T-cell (primary cell): ENCODE measurements around the gene GGACT. TPM values are rescaled to one million over a fixed set of nuclear protein-coding genes. Genes with fewer than 3 reads are reported as not detected.

Source experiments
- ATAC-seq, 4 experiments: fragments of 200-7000 bp in 3 of 4; fragments of 150-1000 bp in 1 of 4; cut with Tn5 transposase; replicated peaks in 1 of 4; 1 replicate in 3 of 4; 2 replicates in 1 of 4; pipeline ENCODE4 v1.10.0; 2021; ENCODE audit warnings: moderate library complexity in 3 of 4, mild to moderate bottlenecking in 2 of 4, moderate number of reproducible peaks in 1 of 4
- CTCF ChIA-PET, 2 donors: fragments of 300-600 bp; sonication (Branson Sonifier 250); formaldehyde crosslinking; loops; one replicate each; lab custom pipeline; 2022; ENCODE audit warnings: antibody characterized with exemption in 2 of 2; lab: Charles Lee
- POLR2A ChIA-PET, 2 donors: fragments of 300-600 bp; sonication (Branson Sonifier 250); formaldehyde crosslinking; loops; one replicate each; lab custom pipeline; 2022; ENCODE audit warnings: antibody characterized with exemption in 2 of 2; lab: Charles Lee
- DNase-seq, 35 experiments: peaks; one replicate each; pipeline versions ENCODE4 v3.0.0 to v3.0.0-alpha.2; 2013 to 2023
- H3K27ac ChIP-seq: one replicate; pipeline ENCODE4 v1.5.1; 2013; ENCODE audit warnings: low read length
- H3K27me3 ChIP-seq, 2 experiments: replicated peaks in 1 of 2; 1 replicate in 1 of 2; 2 replicates in 1 of 2; pipeline versions ENCODE4 v1.6.1 to v1.7.0; 2013; ENCODE audit warnings: low read length in 1 of 2, mixed read lengths in 1 of 2; ENCODE audit not compliant: control insufficient read depth in 2 of 2, insufficient read depth in 2 of 2; ENCODE audit errors: extremely low read depth in 1 of 2
- H3K36me3 ChIP-seq, 2 donors: 1 replicate in 1 of 2; 2 replicates in 1 of 2; pipeline versions ENCODE4 v1.6.1 to v1.7.0; 2013; ENCODE audit warnings: low read length in 1 of 2; ENCODE audit not compliant: control insufficient read depth in 2 of 2, insufficient read depth in 1 of 2; ENCODE audit errors: extremely low read depth in 1 of 2
- H3K4me1 ChIP-seq, 2 experiments: 1 replicate in 1 of 2; 2 replicates in 1 of 2; pipeline versions ENCODE4 v1.6.1 to v1.7.0; 2013; ENCODE audit warnings: low read length in 2 of 2, mixed read lengths in 1 of 2; ENCODE audit not compliant: insufficient read depth in 2 of 2, control insufficient read depth in 1 of 2; ENCODE audit errors: extremely low read depth in 1 of 2
- H3K4me3 ChIP-seq, 2 donors: 1 replicate in 1 of 2; 2 replicates in 1 of 2; pipeline versions ENCODE4 v1.5.1 to v1.7.0; 2013; ENCODE audit warnings: mild to moderate bottlenecking in 2 of 2, low read length in 1 of 2, moderate library complexity in 1 of 2; ENCODE audit not compliant: control insufficient read depth in 1 of 2; ENCODE audit errors: extremely low read depth in 1 of 2
- H3K9me3 ChIP-seq: 2 replicates; pipeline ENCODE4 v1.7.0; 2013
- H3K27ac Mint-ChIP-seq, 2 donors: one replicate each; pipeline ENCODE4 v1.8.0; 2020 to 2021; ENCODE audit warnings: mild to moderate bottlenecking in 2 of 2, mixed read lengths in 2 of 2
- H3K27me3 Mint-ChIP-seq, 2 donors: one replicate each; pipeline ENCODE4 v1.8.0; 2021 to 2022; ENCODE audit warnings: mixed read lengths in 2 of 2
- H3K36me3 Mint-ChIP-seq: one replicate; pipeline ENCODE4 v1.8.0; 2021; ENCODE audit warnings: mixed read lengths
- H3K4me1 Mint-ChIP-seq, 3 donors: one replicate each; pipeline ENCODE4 v1.8.0; 2020 to 2022; ENCODE audit warnings: mixed read lengths in 3 of 3, mild to moderate bottlenecking in 1 of 3
- H3K4me3 Mint-ChIP-seq, 3 donors: one replicate each; pipeline ENCODE4 v1.8.0; 2020 to 2022; ENCODE audit warnings: mild to moderate bottlenecking in 3 of 3, mixed read lengths in 3 of 3, moderate library complexity in 3 of 3
- H3K9me3 Mint-ChIP-seq, 3 donors: one replicate each; pipeline ENCODE4 v1.8.0; 2020 to 2022; ENCODE audit warnings: mixed read lengths in 3 of 3
- WGBS: methylation state at CpG from one replicate; pipeline ENCODE4 v1.1.5; 2013; ENCODE audit warnings: missing lambda C conversion rate; ENCODE audit not compliant: insufficient coverage; 5-methylcytosine and 5-hydroxymethylcytosine counted together
- total RNA-seq, 35 experiments: library from RNA in 6 of 35; stranded (reverse) in 6 of 35; fragments of 120-200 nt in 1 of 35; gene quantifications; one replicate each; pipeline versions ENCODE4 v1.2.1 to v1.2.4 and lab custom pipeline; 2013 to 2026

GGACT gene
- total RNA-seq, 5 donors from 2014 or later (not counting 1 experiment from before 2014, with no cell fraction given), result 4.4 to 7.9 (median 6.4) TPM

DNA sequence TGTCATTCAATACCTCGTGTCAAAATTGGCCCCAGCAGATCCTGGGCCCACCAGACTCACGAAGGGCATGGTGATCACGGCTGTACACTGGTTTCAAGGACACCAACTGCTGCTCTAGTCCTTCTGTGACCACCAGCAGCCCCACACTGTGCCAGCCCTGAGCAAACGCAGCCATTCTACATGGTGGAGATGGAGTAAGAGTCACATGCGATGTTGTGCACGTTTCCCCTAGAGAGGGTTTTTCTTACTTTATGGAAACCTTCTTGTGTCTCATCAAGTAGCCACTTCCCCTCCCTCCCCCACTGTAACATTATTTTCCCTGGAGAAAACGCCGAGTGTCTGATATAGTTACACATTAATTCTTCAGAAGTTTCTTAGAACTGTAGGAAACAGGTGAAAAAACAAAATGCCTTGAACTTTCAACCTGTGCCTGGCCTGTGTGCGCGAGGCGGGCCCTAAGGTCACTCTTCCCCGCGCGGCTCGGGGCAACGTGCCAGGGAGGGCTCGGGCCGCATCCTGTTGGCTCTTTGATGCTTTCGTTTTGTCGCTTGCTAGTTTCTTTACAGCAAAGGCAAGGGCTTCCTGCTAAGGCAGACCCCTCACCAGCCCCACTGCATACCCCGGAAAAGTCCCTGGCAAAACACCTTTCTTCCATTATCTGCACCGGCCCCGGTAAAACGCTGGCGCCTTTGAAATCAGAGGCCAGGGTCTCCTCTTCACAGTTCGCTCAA lies 44.6 kb downstream of the GGACT start:
- Mint-ChIP-seq H3K4me3 (no peak overlapping the region), H3K27me3 (no peaks in the 10 kb centered on the region), H3K27ac (no peak overlapping the region), H3K9me3 (no peaks in the 10 kb centered on the region), H3K36me3 (peaks cover 14% of the 10 kb centered on the region), H3K4me1 (peaks cover 14 to 25% (median 17%) of the 10 kb centered on the region in 3 donors)
- CTCF ChIA-PET, result interaction anchor here in 1 of 2 donors (1.7 kb wide), 1 partner anchor 29 kb away, joined by 5 read pairs; no protein-coding TSS in a partner anchor
- 92% methylated on average over 21 of the region's 26 CpGs for WGBS
- no peak for DNase-seq
- peaks cover 0 to 4% of the 10 kb centered on the region in 2 experiments for H3K4me1 ChIP-seq
- POLR2A ChIA-PET, result no interaction called here
- H3K9me3 ChIP-seq, result no peaks in the 10 kb centered on the region
- no peak overlapping the region for H3K4me3 ChIP-seq
- no peak for ATAC-seq
- no peaks in the 10 kb centered on the region for H3K36me3 ChIP-seq
- no peaks in the 10 kb centered on the region for H3K27me3 ChIP-seq
- H3K27ac ChIP-seq, result no peak overlapping the region

DNA sequence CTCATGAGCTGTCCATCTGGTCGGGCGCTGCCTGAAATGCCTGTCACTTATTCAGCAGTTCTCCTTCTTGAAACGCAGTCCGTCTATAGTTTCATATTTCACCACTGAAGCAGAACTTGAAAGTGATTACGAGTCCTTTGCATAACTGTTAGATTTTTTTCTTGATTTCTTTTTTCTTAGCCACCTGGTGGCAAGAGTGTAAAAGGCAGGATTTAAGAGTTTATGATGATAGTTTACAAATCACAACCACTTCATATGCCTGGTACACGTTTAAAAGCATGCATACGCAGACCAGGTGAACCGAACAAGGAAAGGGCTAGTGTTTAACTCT lies 45.8 kb downstream of the GGACT start:
- H3K36me3 ChIP-seq, result no peaks in the 10 kb centered on the region
- no peaks in the 10 kb centered on the region for H3K27me3 ChIP-seq
- no peaks in the 10 kb centered on the region for H3K27me3 Mint-ChIP-seq
- peak overlapping the region in 2 of 3 donors; percentile 1 to 12 for H3K4me3 Mint-ChIP-seq
- no peaks in the 10 kb centered on the region for H3K9me3 ChIP-seq
- ATAC-seq (peak; percentile 50 to 71 (median 56)), DNase-seq (peak in 1 of 35 experiments; percentile 55)
- H3K4me1 ChIP-seq, result peaks cover 0 to 8% of the 10 kb centered on the region in 2 experiments
- H3K4me3 ChIP-seq, result no peak overlapping the region
- no peaks in the 10 kb centered on the region for H3K9me3 Mint-ChIP-seq
- WGBS, result 0% methylated on average over 4 of the region's 8 CpGs
- ChIA-PET CTCF (interaction anchor here (0.6 to 1.7 kb wide), 7 partner anchors 17 to 886 kb away, joined by 3 to 8 read pairs (median 5); no protein-coding TSS in a partner anchor), POLR2A (no interaction called here)
- H3K4me1 Mint-ChIP-seq, result peaks cover 26 to 37% (median 30%) of the 10 kb centered on the region in 3 donors
- H3K27ac Mint-ChIP-seq, result peak overlapping the region in 1 of 2 donors; percentile 53
- peaks cover 14% of the 10 kb centered on the region for H3K36me3 Mint-ChIP-seq
- no peak overlapping the region for H3K27ac ChIP-seq

DNA sequence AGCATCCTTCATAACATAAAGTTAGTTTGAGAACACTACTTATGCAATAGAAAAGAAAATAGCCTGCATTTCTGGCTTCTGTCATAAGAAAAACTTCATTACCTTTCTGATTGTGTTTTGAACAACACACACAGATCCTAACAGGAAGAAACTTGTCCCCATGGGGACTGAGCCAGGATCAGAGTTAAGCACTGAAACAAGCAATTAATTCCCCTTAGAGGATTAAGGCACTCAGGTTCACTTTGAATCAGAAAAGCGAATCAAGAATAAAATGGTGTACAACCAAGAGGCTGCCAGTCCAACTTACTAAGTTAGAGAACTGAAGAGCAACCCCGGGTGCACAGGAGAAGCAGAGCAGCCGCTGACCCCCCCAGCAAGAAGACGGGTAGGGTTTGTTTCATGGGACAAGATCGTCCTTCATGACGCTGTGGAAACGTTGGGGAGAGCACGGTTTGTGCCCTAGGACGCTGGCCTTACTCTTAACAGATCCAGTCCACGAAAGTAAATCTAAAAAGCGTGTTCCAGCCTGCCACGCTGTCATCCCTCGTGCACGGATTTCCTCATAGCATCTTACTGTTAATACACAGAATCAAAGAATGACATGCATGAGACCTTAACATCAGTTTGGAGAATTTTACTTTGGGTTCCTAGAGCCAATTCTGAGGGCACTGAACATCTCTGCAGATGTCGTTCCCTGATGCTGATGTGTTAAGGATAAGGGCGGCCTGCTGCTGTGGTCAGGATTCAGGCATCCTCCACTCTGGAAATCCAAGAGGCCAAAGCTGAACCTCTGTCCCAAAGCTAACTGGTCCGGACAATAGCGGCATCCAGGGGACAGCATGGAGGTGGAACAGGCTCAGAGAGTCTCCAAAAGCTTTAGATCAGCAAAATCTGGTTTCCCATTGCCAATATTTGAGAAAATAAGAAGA lies 46.4 kb downstream of the GGACT start:
- no peak overlapping the region for H3K4me3 ChIP-seq

DNA sequence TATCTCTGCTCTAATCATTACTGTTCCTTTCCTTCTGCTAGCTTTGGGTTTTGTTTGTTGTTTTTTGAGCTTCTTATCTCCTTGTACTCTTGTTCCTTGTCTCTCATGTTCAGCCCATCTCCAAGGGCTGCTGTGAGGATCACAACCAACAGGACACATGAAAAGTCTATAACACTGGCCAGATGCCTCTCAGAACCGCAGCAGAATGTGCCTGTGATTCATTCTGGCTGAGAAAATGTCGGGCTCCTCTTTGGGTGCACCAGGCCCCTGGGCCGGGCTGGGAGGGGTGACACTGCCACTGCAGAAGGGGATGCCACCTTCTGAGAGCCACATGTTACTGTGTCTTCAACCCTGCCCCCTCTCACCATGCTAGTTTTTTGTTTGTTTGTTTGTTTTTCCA lies 48.0 kb downstream of the GGACT start:
- 100% methylated on average over 3 of the region's 3 CpGs for WGBS
- CTCF ChIA-PET, result interaction anchor here in 1 of 2 donors (0.6 kb wide), 1 partner anchor 1395 kb away, joined by 3 read pairs; no protein-coding TSS in a partner anchor

More for the DNA sequence above, 46.4 kb downstream of the GGACT start:
- Mint-ChIP-seq H3K27me3 (no peaks in the 10 kb centered on the region), H3K9me3 (no peaks in the 10 kb centered on the region), H3K4me1 (peaks cover 33 to 44% (median 36%) of the 10 kb centered on the region in 3 donors), H3K36me3 (peaks cover 21% of the 10 kb centered on the region), H3K27ac (peak overlapping the region in 1 of 2 donors; percentile 53), H3K4me3 (peak overlapping the region in 1 of 3 donors; percentile 12)
- Histone ChIP-seq H3K9me3 (no peaks in the 10 kb centered on the region), H3K27ac (no peak overlapping the region), H3K4me1 (peaks cover 0 to 14% of the 10 kb centered on the region in 2 experiments), H3K27me3 (no peaks in the 10 kb centered on the region), H3K36me3 (no peaks in the 10 kb centered on the region)
- DNase-seq (no peak), ATAC-seq (no peak)
- 94% methylated on average over 17 of the region's 18 CpGs for WGBS
- CTCF ChIA-PET, result interaction anchor here (0.6 to 1.7 kb wide), 6 partner anchors 18 to 886 kb away, joined by 3 to 6 read pairs (median 4); no protein-coding TSS in a partner anchor
- POLR2A ChIA-PET, result no interaction called here

DNA sequence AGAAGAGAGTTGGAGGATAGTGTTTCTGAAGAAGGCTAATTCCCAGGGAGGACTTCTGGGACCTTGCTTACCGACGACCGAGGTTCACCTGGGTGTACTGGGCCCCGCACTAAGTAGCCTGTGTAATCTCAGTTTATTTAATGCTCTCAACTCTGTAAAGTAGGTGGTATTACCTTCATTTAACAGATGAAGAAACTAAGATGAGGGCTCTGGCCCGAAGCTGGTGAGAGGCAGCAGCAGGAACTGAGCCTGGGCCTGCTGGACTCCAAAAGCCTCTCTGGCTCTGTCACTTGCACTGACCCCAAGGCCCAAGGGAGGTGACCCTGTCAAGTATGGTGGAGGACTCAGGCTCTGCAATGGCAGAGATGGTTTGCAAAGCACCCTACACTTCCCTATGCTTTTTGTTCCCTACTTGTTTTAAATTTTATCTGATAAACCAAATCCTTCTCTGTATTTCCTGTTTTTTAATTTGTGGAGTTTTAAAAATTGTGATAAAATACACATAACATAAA lies 50.6 kb downstream of the GGACT start:
- Mint-ChIP-seq H3K36me3 (peaks cover 25% of the 10 kb centered on the region), H3K4me1 (peaks cover 37 to 50% (median 40%) of the 10 kb centered on the region in 3 donors), H3K27me3 (no peaks in the 10 kb centered on the region), H3K4me3 (peak overlapping the region in 1 of 3 donors; percentile 59), H3K9me3 (no peaks in the 10 kb centered on the region), H3K27ac (peak overlapping the region; percentile 71 to 75)
- Histone ChIP-seq H3K4me3 (no peak overlapping the region), H3K27ac (no peak overlapping the region), H3K4me1 (peaks cover 0 to 20% of the 10 kb centered on the region in 2 experiments), H3K36me3 (no peaks in the 10 kb centered on the region), H3K27me3 (no peaks in the 10 kb centered on the region), H3K9me3 (no peaks in the 10 kb centered on the region)
- POLR2A ChIA-PET, result no interaction called here
- no peak for ATAC-seq
- WGBS, result 100% methylated on average over 2 of the region's 5 CpGs
- CTCF ChIA-PET, result no interaction called here
- no peak for DNase-seq

More for the DNA sequence above, 48.0 kb downstream of the GGACT start:
- Histone ChIP-seq H3K27ac (no peak overlapping the region), H3K27me3 (no peaks in the 10 kb centered on the region), H3K4me1 (peaks cover 0 to 20% of the 10 kb centered on the region in 2 experiments), H3K36me3 (no peaks in the 10 kb centered on the region), H3K9me3 (no peaks in the 10 kb centered on the region), H3K4me3 (no peak overlapping the region)
- no peaks in the 10 kb centered on the region for H3K9me3 Mint-ChIP-seq
- no peak for ATAC-seq
- no peak overlapping the region for H3K27ac Mint-ChIP-seq
- no peak for DNase-seq
- peaks cover 20% of the 10 kb centered on the region for H3K36me3 Mint-ChIP-seq
- POLR2A ChIA-PET, result no interaction called here
- H3K4me3 Mint-ChIP-seq, result no peak overlapping the region
- H3K4me1 Mint-ChIP-seq, result peaks cover 37 to 51% (median 40%) of the 10 kb centered on the region in 3 donors
- no peaks in the 10 kb centered on the region for H3K27me3 Mint-ChIP-seq

DNA sequence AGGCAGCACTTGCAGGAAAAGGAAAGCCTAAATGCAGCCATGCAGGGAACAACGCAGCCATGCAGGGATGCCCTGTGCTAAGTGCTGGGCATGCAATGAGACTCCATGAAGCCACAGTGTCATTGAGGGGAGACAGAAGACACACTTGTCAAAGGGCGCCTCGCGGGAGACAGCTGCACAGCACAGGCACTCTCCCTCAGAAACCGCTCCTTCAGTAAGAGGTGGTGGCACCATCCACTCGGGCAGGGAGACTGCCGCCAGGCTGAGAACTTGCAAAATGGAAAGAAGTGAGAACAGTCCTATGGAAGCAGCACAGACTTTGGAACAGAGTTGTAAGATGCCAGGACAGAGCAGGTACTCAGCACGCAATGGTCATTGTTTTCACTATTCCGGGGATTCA lies 51.1 kb downstream of the GGACT start:
- Histone ChIP-seq H3K9me3 (no peaks in the 10 kb centered on the region), H3K36me3 (peaks cover 0 to under 1% of the 10 kb centered on the region in 2 donors), H3K4me3 (no peak overlapping the region), H3K4me1 (peaks cover 0 to 17% of the 10 kb centered on the region in 2 experiments), H3K27ac (no peak overlapping the region), H3K27me3 (no peaks in the 10 kb centered on the region)
- Mint-ChIP-seq H3K27me3 (no peaks in the 10 kb centered on the region), H3K4me3 (peak overlapping the region in 1 of 3 donors; percentile 59), H3K4me1 (peaks cover 32 to 45% (median 35%) of the 10 kb centered on the region in 3 donors), H3K9me3 (no peaks in the 10 kb centered on the region), H3K36me3 (peaks cover 25% of the 10 kb centered on the region), H3K27ac (peak overlapping the region; percentile 56 to 62)
- 99% methylated on average over 6 of the region's 9 CpGs for WGBS
- ATAC-seq (no peak), DNase-seq (no peak)
- ChIA-PET POLR2A (no interaction called here), CTCF (no interaction called here)
